HG03442 (cell line): ENCODE measurements around the gene AGTR1.
"Not testable (repeated sequence)": the region's sequence is repeated elsewhere in the genome, so short reads cannot be mapped to it uniquely, and the experiment has no call there.

Experiments used
- ATAC-seq: cut with Tn5 transposase; IDR thresholded peaks from one replicate; pipeline ENCODE4 v1.9.1; 2021; ENCODE audit warnings: mild to moderate bottlenecking, moderate library complexity; ENCODE audit not compliant: unreplicated experiment

AGTR1 gene

DNA sequence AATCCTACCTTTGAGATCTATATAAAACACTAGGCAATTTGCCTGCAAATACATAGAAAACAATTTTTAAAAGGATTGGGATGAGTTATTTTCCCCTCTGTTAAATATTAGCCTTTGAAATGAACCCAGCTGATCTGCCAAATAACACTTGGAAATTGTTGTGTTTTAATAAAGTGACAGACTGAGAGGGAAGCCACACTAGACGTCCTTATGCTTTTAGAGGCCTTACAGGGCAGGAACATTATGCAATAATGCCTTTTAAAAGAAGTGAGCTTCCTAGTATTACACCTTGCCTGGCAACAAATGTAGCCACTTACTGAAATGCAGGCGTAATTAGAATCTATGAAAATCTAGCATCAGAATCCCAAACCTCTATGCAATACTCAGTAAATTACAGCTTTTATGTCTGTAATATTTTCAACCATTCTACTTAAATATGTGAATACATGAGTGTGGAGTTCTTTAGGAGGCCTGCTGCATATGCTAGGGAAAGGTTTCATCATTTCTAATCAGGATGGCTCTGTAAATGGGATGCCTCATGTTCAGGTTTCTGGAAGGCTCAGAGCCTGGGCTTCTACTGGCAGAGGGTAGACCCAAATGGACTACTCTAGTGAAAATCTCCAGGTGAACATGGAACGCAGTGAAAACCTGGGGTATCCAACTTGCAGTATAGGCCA, 20.3 kb downstream of the AGTR1 start:
- ATAC-seq = no peak

- no peak for ATAC-seq
Observed at GRCh38 chr3:148718982-148719862, 21.5 kb downstream of the AGTR1 start.

DNA sequence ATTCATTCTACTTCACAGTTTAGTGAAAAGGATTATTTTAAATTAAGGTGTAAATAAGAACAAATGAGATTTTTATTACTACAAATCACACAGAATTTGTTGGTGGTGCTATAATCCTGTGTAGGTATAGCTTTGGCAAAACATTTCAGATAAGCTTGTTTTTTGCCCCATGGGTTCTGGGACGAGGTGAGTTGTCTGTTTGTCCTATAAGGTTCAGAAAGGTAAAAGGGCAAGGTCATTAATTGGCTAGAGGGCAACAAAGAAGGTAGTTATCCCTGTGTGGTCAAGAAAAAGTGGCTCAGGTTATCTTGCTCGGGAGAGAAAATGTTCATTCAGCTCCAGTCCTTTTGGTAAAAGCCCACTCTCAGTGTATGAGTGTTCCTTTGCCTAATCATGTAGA, 23.2 kb downstream of the AGTR1 start:
- no peak for ATAC-seq

DNA sequence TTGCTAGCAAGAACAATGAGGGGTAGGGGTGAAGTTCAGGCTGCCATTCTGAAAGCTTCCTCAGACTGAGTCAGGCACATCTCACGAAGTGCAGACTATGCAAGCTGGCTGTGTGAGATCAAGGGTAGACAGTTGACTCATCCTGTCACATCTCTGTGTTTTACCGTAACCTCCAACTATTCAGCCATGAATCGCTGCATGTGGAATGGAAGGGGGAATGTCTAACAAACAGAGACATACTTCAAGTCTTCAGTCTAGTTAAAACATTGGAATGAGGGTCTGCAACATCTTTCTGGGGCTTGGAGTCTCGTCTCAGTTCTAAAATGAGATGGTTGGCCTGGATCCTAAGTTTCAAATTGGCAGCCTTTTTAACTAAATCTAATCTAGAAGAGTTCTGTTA, 25.9 kb downstream of the AGTR1 start:
- no peak for ATAC-seq

- peak; percentile 83 for ATAC-seq
Observed at GRCh38 chr3:148727231-148727630, 29.5 kb downstream of the AGTR1 start.

- no peak for ATAC-seq
Observed at GRCh38 chr3:148728753-148729152, 31.1 kb downstream of the AGTR1 start.

DNA sequence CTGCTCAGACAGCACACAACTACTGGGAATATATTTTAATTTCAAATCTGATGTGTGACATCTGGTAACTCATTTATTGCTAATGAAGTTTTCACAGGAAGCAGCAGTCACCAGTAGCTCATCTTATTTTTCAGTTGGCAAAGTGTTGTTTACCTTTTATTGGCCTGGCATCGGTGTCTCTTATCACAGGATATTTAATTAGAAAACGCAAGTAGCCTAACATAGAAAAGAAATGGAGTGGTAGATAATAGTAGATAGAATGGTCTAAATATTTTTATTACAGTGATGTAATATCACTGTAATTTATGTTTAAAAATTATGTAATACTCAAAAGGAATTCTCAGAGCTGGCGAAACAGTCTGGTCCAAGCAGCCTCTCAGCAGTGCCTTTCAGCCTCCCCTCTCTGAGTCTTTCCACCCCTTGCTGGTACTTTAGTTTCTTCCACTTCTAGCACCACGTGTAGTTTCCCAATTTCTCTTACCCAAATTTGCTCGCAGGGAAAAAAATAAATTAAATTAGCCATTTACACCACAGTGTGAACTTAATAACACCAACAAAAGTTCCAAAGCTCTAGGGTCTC, 31.9 kb downstream of the AGTR1 start:
- no peak for ATAC-seq

- no peak for ATAC-seq
Observed at GRCh38 chr3:148730676-148731075, 33.0 kb downstream of the AGTR1 start.

GRCh38 chr3:148735597-148735996, 37.9 kb downstream of the AGTR1 start:
- no peak for ATAC-seq

DNA sequence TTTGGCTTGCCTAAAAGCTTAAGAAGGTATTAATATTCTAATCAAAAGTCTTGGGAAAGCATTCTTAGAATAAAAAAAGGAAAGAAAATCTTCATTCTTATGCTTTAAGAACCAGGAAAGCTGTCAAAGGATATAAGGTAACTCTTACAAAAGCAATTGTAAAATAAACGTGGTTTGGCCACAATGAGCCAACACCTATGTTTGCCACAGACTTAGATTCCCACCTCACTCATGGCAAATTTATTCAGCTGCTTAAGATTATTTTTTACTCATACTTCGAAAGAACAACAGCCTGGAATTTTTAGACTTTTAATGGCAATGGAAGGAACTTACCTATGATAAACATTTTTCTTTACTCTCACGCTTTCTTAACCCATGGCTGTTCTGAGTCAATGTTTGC, 38.4 kb downstream of the AGTR1 start:
- no peak for ATAC-seq

GRCh38 chr3:148737104-148737530, 39.4 kb downstream of the AGTR1 start:
- no peak for ATAC-seq

DNA sequence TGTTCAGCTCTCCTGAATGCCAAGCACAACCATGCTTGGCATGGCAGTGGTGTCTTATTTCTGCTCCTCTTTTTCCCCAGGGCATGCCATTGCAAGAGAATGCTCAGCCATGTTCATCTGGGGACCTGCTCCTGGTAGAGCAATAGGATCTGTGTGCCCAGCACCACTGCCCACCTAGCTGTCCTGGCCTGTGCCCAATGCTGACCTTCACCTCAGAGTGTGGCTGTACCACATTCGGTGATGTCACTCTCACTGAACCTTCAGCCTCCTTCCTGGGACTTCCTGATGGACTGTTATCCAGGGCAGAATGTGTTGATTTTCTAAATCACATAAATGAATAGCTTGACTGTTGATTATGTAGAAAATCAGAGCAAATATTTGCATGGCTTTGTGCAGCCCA, 42.0 kb downstream of the AGTR1 start:
- ATAC-seq = no peak

GRCh38 chr3:148740291-148740690, 42.6 kb downstream of the AGTR1 start:
- ATAC-seq = no peak

GRCh38 chr3:148741219-148741618, 43.5 kb downstream of the AGTR1 start:
- ATAC-seq = no peak

DNA sequence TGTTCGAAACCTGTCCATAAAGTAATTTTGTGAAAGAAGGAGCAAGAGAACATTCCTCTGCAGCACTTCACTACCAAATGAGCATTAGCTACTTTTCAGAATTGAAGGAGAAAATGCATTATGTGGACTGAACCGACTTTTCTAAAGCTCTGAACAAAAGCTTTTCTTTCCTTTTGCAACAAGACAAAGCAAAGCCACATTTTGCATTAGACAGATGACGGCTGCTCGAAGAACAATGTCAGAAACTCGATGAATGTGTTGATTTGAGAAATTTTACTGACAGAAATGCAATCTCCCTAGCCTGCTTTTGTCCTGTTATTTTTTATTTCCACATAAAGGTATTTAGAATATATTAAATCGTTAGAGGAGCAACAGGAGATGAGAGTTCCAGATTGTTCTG, 44.4 kb downstream of the AGTR1 start:
- ATAC-seq = no peak

- ATAC-seq = no peak
Observed at GRCh38 chr3:148746053-148746452, 48.4 kb downstream of the AGTR1 start.

DNA sequence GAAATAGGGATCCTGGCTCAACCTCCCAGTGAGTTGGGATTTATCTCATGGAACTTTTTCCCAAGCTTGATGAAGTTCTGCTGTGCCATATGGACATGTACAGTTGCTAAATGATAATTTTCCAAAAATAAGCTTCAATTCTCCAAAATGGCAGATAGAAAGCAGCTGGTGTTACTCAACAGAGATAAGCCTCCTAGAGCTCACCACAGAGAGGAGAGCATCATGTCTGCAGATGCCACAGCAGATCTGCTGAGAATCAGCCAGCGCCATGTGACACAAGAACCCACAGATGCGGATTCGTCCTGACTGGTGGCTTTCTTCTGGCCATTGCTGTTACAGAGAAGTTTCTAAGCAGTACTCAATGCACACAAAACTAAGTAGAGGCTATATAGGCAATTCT, 50.6 kb downstream of the AGTR1 start:
- no peak for ATAC-seq

GRCh38 chr3:148750296-148750695, 52.6 kb downstream of the AGTR1 start:
- no peak for ATAC-seq

- no peak for ATAC-seq
Observed at GRCh38 chr3:148751461-148751860, 53.8 kb downstream of the AGTR1 start.

GRCh38 chr3:148753385-148753784, 55.7 kb downstream of the AGTR1 start:
- ATAC-seq = not testable (repeated sequence)

DNA sequence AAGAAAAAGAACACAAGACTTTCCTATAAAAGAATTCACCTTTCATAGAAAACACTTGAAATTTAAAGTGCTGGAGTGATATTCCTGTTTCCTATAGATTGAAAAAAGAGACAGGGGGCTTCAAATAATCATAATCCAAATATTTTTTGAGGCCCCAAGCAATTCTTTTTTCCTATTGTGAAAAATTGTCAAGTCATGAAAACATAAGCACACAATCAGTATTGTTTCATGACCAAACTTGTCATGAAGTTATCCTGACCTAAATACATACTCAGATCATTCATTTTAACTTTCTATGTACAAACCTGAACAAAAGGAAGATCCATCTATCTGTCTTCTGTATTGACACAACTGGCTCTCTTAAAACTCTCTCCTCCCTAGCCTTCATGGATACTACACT, 57.9 kb downstream of the AGTR1 start:
- no peak for ATAC-seq

GRCh38 chr3:148756311-148756710, 58.6 kb downstream of the AGTR1 start:
- ATAC-seq = no peak
